IMR-90 (cell line): ENCODE results near the gene ARID4B. TPM values are rescaled to one million over a fixed set of nuclear protein-coding genes. Genes with fewer than 3 reads are reported as not detected.

Experiments
- ATAC-seq: fragments of 200-7000 bp; cut with Tn5 transposase; 2 replicates; pipeline ENCODE4 v1.9.1; 2020; ENCODE audit warnings: low read depth, mild to moderate bottlenecking, moderate library complexity
- BruUV-seq: library from RNA; stranded (reverse); fragments of 400-500 nt; replicated peaks from 2 replicates; lab custom pipeline; 2021; lab: Mats Ljungman, UMichigan
- CTCF ChIA-PET: fragments of 300-600 bp; formaldehyde crosslinking; extraction: SDS; loops from one replicate; lab custom pipeline; 2021; ENCODE audit warnings: antibody characterized with exemption; lab: Yijun Ruan, JAX
- POLR2A ChIA-PET: fragments of 300-600 bp; sonication (Branson Sonifier 250); formaldehyde crosslinking; loops from one replicate; lab custom pipeline; 2022; ENCODE audit warnings: antibody characterized with exemption; ENCODE audit not compliant: unreplicated experiment; lab: Charles Lee
- DNase-seq: peaks from one replicate; pipeline ENCODE4 v3.0.0; 2013
- H2AFZ ChIP-seq: replicated peaks from 2 replicates; pipeline ENCODE3; 2013; ENCODE audit warnings: low read length, mild to moderate bottlenecking; ENCODE audit not compliant: poor library complexity
- H2AK5ac ChIP-seq: 2 replicates; pipeline ENCODE4 v1.6.1; 2013; ENCODE audit warnings: low read depth, low read length, inconsistent platforms
- H2AK9ac ChIP-seq: replicated peaks from 2 replicates; pipeline ENCODE3; 2013; ENCODE audit warnings: mild to moderate bottlenecking, low read depth, low read length, moderate library complexity; ENCODE audit not compliant: poor library complexity
- H2BK120ac ChIP-seq: 2 replicates; pipeline ENCODE4 v1.6.1; 2013; ENCODE audit warnings: low read depth, low read length, inconsistent platforms
- H2BK15ac ChIP-seq: 3 replicates; pipeline ENCODE4 v1.6.1; 2013; ENCODE audit warnings: low read depth, low read length, inconsistent platforms
- H2BK20ac ChIP-seq: 2 replicates; pipeline ENCODE4 v1.6.1; 2013; ENCODE audit warnings: low read depth, mild to moderate bottlenecking, inconsistent platforms, low read length, moderate library complexity
- H2BK5ac ChIP-seq: 2 replicates; pipeline ENCODE4 v1.6.1; 2013; ENCODE audit warnings: mild to moderate bottlenecking, low read depth, low read length, inconsistent platforms; ENCODE audit not compliant: poor library complexity, severe bottlenecking
- H3K14ac ChIP-seq: replicated peaks from 2 replicates; pipeline ENCODE4 v1.6.1; 2013; ENCODE audit warnings: low read depth, low read length, inconsistent platforms
- H3K18ac ChIP-seq: 2 replicates; pipeline ENCODE4 v1.6.1; 2013; ENCODE audit warnings: low read depth, low read length, control low read depth
- H3K23ac ChIP-seq: 2 replicates; pipeline ENCODE4 v1.6.1; 2013; ENCODE audit warnings: low read depth, low read length, inconsistent platforms
- H3K27ac ChIP-seq: 2 replicates; pipeline ENCODE4 v1.5.1; 2013; ENCODE audit warnings: mild to moderate bottlenecking, control low read depth, low read length; ENCODE audit not compliant: insufficient read depth
- H3K27me3 ChIP-seq: 2 replicates; pipeline ENCODE4 v1.6.1; 2013; ENCODE audit warnings: low read length; ENCODE audit not compliant: control insufficient read depth, insufficient read depth
- H3K36me3 ChIP-seq: 2 replicates; pipeline ENCODE4 v1.6.1; 2013; ENCODE audit warnings: low read length, mixed read lengths; ENCODE audit not compliant: control insufficient read depth, insufficient read depth
- H3K4ac ChIP-seq: 2 replicates; pipeline ENCODE4 v1.6.1; 2013; ENCODE audit warnings: low read depth, low read length, inconsistent platforms
- H3K4me1 ChIP-seq: 2 replicates; pipeline ENCODE4 v1.6.1; 2013; ENCODE audit warnings: low read length, mixed read lengths; ENCODE audit not compliant: control insufficient read depth, insufficient read depth
- H3K4me2 ChIP-seq: 2 replicates; pipeline ENCODE4 v1.6.1; 2013; ENCODE audit warnings: low read depth, mild to moderate bottlenecking, control low read depth, low read length, moderate library complexity
- H3K4me3 ChIP-seq: 2 replicates; pipeline ENCODE4 v1.5.1; 2013; ENCODE audit warnings: low read depth, mild to moderate bottlenecking, control low read depth, low read length, moderate library complexity; ENCODE audit not compliant: insufficient read depth
- H3K56ac ChIP-seq: 2 replicates; pipeline ENCODE4 v1.6.1; 2013; ENCODE audit warnings: low read length, inconsistent platforms; ENCODE audit not compliant: insufficient read depth; ENCODE audit errors: extremely low read depth
- H3K79me1 ChIP-seq, 2 experiments: 2 replicates each; pipeline ENCODE4 v1.6.1; 2013; ENCODE audit warnings: low read length in 2 of 2, inconsistent platforms in 1 of 2, low read depth in 1 of 2
- H3K9ac ChIP-seq: 2 replicates; pipeline ENCODE4 v1.6.1; 2013; ENCODE audit warnings: low read depth, low read length, control low read depth
- H3K9me1 ChIP-seq: 2 replicates; pipeline ENCODE4 v1.6.1; 2013; ENCODE audit warnings: low read length, inconsistent platforms; ENCODE audit not compliant: insufficient read depth
- H3K9me3 ChIP-seq: 2 replicates; pipeline ENCODE4 v1.6.1; 2013; ENCODE audit warnings: low read length; ENCODE audit not compliant: control insufficient read depth, insufficient read depth
- H4K20me1 ChIP-seq: 2 replicates; pipeline ENCODE4 v1.6.1; 2013; ENCODE audit warnings: low read length, inconsistent platforms; ENCODE audit not compliant: insufficient read depth
- H4K5ac ChIP-seq: 2 replicates; pipeline ENCODE4 v1.6.1; 2013; ENCODE audit warnings: mild to moderate bottlenecking, low read depth, low read length, control low read depth
- H4K8ac ChIP-seq, 2 experiments: 2 replicates each; pipeline ENCODE4 v1.6.1; 2013; ENCODE audit warnings: low read depth in 2 of 2, low read length in 2 of 2, control low read depth in 1 of 2, inconsistent platforms in 1 of 2
- H4K91ac ChIP-seq: 2 replicates; pipeline ENCODE4 v1.6.1; 2013; ENCODE audit warnings: low read depth, low read length, inconsistent platforms; ENCODE audit not compliant: insufficient read depth
- CEBPB ChIP-seq: IDR thresholded peaks from 2 replicates; pipeline ENCODE4 v1.6.1; 2012; ENCODE audit warnings: low read depth, low read length, improper control_type of control experiment
- MAZ ChIP-seq: IDR thresholded peaks from 2 replicates; pipeline ENCODE4 v1.6.1; 2012; ENCODE audit warnings: low read depth, mild to moderate bottlenecking, low read length, improper control_type of control experiment, moderate library complexity, borderline replicate concordance
- MXI1 ChIP-seq: IDR thresholded peaks from 2 replicates; pipeline ENCODE4 v1.6.1; 2012; ENCODE audit warnings: low read depth, mild to moderate bottlenecking, low read length, moderate library complexity, borderline replicate concordance
- NFE2L2 ChIP-seq: fragments of 150-350 bp; IDR thresholded peaks from 2 replicates; pipeline ENCODE4 v1.6.1; 2016; ENCODE audit warnings: low read depth, mild to moderate bottlenecking, low read length
- POLR2A ChIP-seq: IDR thresholded peaks from 2 replicates; pipeline ENCODE4 v1.6.1; 2012; ENCODE audit warnings: mild to moderate bottlenecking, low read depth, low read length
- WGBS, 2 experiments: methylation state at CpG; one replicate each; pipeline versions ENCODE4 v1.1.5 to v1.1.7; 2013; ENCODE audit warnings: missing lambda C conversion rate in 2 of 2; ENCODE audit not compliant: insufficient read length in 1 of 2; ENCODE audit errors: extremely low coverage in 2 of 2; 5-methylcytosine and 5-hydroxymethylcytosine counted together
- dilution Hi-C: fragments of 300-500 bp; cut with HindIII; formaldehyde crosslinking; loops from one replicate; pipeline ENCODE4 v1.14.3; 2018; ENCODE audit warnings: low sequenced_read_pairs; ENCODE audit not compliant: unreplicated experiment
- in situ Hi-C: fragments of 300-500 bp; cut with MboI; formaldehyde crosslinking; loops from 3 replicates; pipeline ENCODE4 v1.14.3; 2019; ENCODE audit warnings: low sequenced_read_pairs, inconsistent platforms, mixed read lengths
- intact Hi-C: fragments of 100-400 bp; cut with micrococcal nuclease; formaldehyde crosslinking; loops from 2 replicates; pipeline ENCODE4 v1.10.0; 2022
- polyA plus RNA-seq, 3 experiments: library from polyadenylated mRNA; depleted of rRNA; stranded (reverse); fragments of >200 nt; gene quantifications; 2 replicates each; pipeline ENCODE4 v1.2.3, GENCODE V29; 2012; ENCODE audit warnings: low replicate concordance in 1 of 3
- total RNA-seq: library from RNA; depleted of rRNA; stranded (reverse); fragments of >200 nt; gene quantifications from 2 replicates; pipeline ENCODE4 v1.2.3, GENCODE V29; 2012
- TF ChIP-seq, protein P1 (sequence below): fragments of 150-350 bp; IDR thresholded peaks from 2 replicates; pipeline ENCODE4 v1.6.1; 2017; ENCODE audit warnings: mild to moderate bottlenecking, antibody characterized with exemption, low read length, low read depth
- TF ChIP-seq, protein P2 (sequence below): fragments of 150-350 bp; IDR thresholded peaks from 2 replicates; pipeline ENCODE4 v1.6.1; 2016; ENCODE audit warnings: low read depth, mild to moderate bottlenecking, low read length, moderate library complexity, borderline replicate concordance

ARID4B gene
- total and polyA plus RNA-seq, 2 of the 4 experiments (the other 2 are of a cell fraction): 8.5 to 16.0 TPM

DNA sequence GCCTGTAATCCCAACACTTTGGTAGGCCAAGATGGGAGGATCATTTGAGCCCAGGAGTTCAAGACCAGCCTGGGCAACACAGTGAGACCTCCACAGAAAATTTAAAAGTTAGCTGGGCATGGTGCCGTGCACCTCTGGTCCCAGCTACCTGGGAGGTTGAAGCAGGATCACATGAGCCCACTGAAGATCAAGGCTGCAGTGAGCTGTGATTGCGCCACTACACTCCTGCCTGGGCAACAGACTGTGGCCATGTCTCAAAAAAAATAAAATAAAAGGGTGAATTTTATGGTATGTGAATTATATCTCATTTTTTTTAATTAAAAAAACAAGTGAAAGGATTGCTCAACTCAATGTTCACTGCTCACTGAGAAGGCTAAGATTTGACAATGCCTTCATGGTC lies 8.7 kb downstream of the ARID4B start:
- H3K9ac ChIP-seq: no peak overlapping the region
- ChIA-PET CTCF (no interaction called here), POLR2A (no interaction called here)
- ATAC-seq (no peak), DNase-seq (no peak)
- H2AK5ac ChIP-seq: no peak overlapping the region
- H3K4me2 ChIP-seq: no peak overlapping the region
- in situ Hi-C loops: no loop called here
- no peak overlapping the region for H4K8ac ChIP-seq
- no peaks in the 10 kb centered on the region for H3K9me3 ChIP-seq
- H3K4ac ChIP-seq: no peak overlapping the region
- H2BK20ac ChIP-seq: no peak overlapping the region
- TF ChIP-seq MAZ: no peak
- TF ChIP-seq, protein P1, sequence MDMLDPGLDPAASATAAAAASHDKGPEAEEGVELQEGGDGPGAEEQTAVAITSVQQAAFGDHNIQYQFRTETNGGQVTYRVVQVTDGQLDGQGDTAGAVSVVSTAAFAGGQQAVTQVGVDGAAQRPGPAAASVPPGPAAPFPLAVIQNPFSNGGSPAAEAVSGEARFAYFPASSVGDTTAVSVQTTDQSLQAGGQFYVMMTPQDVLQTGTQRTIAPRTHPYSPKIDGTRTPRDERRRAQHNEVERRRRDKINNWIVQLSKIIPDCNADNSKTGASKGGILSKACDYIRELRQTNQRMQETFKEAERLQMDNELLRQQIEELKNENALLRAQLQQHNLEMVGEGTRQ: no peak
- TF ChIP-seq MXI1: no peak
- peak; percentile 46 for TF ChIP-seq CEBPB
- TF ChIP-seq NFE2L2: no peak
- no peak for TF ChIP-seq POLR2A
- TF ChIP-seq, protein P2, sequence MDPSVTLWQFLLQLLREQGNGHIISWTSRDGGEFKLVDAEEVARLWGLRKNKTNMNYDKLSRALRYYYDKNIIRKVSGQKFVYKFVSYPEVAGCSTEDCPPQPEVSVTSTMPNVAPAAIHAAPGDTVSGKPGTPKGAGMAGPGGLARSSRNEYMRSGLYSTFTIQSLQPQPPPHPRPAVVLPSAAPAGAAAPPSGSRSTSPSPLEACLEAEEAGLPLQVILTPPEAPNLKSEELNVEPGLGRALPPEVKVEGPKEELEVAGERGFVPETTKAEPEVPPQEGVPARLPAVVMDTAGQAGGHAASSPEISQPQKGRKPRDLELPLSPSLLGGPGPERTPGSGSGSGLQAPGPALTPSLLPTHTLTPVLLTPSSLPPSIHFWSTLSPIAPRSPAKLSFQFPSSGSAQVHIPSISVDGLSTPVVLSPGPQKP: no peak
- dilution Hi-C loops: no loop called here
- no peak overlapping the region for H4K91ac ChIP-seq
- intact Hi-C loops: no loop called here
- no peak overlapping the region for H2AFZ ChIP-seq
- H3K4me1 ChIP-seq: no peaks in the 10 kb centered on the region
- peaks cover 3 to 61% of the 10 kb centered on the region in 2 experiments; a peak in 3 of 4 replicates for H3K79me1 ChIP-seq
- H2AK9ac ChIP-seq: no peak overlapping the region
- H3K56ac ChIP-seq: no peak overlapping the region
- H2BK15ac ChIP-seq: no peak overlapping the region
- no peaks in the 10 kb centered on the region for H3K27me3 ChIP-seq
- no peak overlapping the region for H3K14ac ChIP-seq
- no peak overlapping the region for H3K18ac ChIP-seq
- peaks cover 91% of the 10 kb centered on the region for H4K20me1 ChIP-seq
- peaks cover 8% of the 10 kb centered on the region for H3K36me3 ChIP-seq
- H4K5ac ChIP-seq: no peak overlapping the region
- H2BK5ac ChIP-seq: no peak overlapping the region
- no peak overlapping the region for H3K27ac ChIP-seq
- 0 out of 2 replicates have a peak overlapping the region, but pooled peaks have one; percentile 44 for H3K23ac ChIP-seq
- H2BK120ac ChIP-seq: no peak overlapping the region
- no CpG with 5 or more reads among the region's 2 CpGs for WGBS, 2 experiments
- BruUV-seq: no TSS peak
- H3K4me3 ChIP-seq: no peak overlapping the region
- H3K9me1 ChIP-seq: peaks cover 11% of the 10 kb centered on the region
